ENCODE data around the gene SLC16A3.
"Not testable (repeated sequence)": the region's sequence is repeated elsewhere in the genome, so short reads cannot be mapped to it uniquely, and the experiment has no call there.

The SLC16A3 gene

DNA sequence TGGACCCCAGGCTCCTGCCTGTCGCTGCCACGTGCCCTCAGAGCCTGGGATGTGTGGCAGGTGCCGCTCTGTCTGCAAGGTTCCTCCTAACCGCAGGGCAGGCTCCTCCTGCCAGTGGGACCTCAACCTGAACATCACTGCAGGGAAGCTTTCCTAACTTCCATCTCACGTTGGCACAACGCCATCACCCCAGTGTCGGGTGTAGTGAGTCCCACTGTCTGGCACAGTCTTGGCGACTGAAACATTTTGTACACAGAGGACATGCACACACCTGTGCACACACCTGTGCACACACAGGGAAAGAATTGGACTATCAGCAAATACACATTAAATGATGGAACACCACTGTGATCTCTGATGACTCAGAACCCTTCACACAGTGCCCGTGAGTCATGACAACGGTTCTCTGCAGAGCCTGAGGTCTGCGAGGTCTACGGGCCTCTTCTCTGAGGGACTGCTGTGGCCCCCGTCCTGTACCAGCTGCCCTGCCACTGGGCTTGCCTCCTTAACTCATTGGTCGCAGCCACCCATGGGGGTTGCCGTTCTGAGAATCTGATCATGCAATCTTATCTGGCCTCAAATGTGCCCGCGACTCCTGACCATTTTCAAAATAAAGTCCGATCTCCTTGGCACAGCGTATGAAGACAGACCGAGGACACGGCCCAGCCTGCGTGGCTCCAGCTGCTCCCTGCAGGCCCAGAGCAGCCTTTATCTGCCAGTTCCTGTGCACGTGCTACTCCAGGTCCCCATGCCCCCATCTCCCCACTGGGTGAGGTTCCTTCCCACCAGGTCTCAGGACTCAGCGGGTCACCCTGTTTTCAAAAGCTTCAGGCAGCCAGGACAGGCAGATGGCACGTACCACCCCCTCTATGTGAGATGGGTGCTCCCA is 23.8 kb upstream of the SLC16A3 start:
- DNase-seq (ENCODE audit: low spot score) = no peak

DNA sequence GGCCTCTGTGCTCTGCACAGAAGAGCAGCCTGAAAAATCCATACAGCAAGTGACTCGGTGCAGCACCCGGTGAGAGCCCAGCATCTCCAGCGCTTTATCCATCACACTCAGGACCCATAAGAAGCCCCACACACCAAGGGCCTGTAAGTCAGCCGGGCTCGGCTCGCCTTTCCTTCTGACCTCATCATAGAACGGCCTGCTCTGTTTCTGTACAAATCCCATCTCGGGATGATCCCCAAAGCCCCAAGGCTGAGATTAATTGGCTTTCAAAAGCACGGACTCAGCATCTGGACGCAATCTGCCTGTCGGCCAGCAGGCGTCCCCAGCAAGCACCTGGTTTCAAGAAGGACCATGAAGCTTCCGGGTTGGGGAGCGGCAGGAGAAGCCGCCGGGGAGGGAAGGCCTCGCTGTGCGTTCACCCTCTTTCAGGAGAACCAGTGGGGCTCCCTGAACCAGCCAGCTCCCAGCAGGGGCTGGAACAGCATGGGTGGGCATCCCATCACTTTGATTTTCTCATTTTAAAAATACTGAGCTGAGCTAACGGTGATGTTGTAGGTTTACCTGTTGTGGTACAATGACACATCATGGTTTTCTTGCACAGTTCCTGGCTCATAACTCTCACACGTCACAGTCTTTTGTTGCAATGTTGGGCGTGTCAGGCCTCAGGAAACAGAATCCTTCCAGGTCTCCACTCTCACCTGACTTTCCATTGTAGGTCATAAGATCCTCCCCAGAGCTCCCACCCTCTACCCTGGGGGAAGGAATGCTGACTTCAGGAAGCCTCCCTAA is 22.9 kb upstream of the SLC16A3 start:
- peak; percentile 81 for DNase-seq (ENCODE audit: low spot score)

DNA sequence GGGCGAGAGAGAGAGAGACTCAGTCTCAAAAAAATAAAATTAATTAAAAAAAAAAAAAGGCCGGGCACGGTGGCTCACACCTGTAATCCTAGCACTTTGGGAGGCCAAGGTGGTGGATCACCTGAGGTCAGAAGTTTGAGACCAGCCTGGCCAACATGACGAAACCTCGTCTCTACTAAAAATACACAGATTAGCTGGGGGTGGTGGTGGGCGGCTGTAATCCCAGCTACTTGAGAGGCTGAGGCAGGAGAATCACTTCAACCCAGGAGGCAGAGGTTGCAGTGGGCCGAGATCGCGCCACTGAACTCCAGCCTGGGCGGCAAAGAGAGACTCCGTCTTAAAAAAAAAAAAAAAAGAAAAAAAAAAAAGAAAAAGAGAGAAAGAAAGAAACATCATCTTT is 18.2 kb upstream of the SLC16A3 start:
- DNase-seq (ENCODE audit: low spot score) = not testable (repeated sequence)

DNA sequence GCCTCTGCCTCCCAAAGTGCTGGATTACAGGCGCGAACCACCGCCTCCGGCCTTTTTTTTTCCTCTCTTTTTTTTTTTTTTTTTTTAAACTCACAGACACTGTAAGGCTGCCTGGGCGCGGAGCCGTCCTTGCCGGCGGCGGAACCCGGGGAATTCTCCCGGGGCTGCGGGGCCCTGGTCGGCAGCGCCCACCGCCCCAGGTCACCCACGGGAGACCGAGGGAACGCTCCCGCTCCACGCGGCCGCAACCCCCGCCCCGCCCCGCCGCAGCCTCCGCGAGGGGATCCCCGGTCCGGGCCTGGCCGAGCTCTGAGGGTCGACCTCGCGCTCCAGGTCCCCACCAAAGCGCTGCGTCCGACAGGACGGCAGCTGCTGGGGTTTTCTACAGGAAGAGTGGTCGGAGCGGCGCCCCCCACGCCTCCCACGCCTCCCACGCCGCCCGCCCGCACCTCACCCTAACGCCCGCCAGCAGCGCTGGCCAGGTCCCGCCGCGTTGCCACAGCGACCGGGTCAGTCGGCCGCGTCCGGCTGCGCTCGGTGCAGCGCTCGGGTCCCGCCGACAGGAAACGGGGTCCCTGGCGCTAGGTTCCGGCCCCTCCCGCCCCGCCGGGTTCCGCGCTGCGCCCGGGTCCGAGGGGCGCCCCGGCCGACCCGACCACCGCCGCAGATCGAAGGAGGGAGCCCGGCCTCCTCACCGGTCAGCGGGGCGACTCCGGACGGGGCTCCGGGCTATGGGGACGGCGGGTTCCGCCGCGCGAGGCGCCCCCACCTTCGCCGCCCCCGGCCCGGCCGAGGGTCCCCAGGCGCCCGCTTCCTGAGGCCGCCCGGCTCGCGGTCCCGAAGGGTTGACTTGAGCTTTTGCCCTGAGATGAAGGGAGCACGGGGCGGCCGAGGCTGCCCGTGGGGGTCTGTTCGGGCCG is 16.3 kb upstream of the SLC16A3 start, which contains the start of gene CCDC57:
TSS of gene CCDC57 (minus strand) at position 512 of the 920 bp plus-strand sequence. CDS start 10,898 bp downstream, outside the sequence.
- peak; percentile 88 for DNase-seq (ENCODE audit: low spot score)

DNA sequence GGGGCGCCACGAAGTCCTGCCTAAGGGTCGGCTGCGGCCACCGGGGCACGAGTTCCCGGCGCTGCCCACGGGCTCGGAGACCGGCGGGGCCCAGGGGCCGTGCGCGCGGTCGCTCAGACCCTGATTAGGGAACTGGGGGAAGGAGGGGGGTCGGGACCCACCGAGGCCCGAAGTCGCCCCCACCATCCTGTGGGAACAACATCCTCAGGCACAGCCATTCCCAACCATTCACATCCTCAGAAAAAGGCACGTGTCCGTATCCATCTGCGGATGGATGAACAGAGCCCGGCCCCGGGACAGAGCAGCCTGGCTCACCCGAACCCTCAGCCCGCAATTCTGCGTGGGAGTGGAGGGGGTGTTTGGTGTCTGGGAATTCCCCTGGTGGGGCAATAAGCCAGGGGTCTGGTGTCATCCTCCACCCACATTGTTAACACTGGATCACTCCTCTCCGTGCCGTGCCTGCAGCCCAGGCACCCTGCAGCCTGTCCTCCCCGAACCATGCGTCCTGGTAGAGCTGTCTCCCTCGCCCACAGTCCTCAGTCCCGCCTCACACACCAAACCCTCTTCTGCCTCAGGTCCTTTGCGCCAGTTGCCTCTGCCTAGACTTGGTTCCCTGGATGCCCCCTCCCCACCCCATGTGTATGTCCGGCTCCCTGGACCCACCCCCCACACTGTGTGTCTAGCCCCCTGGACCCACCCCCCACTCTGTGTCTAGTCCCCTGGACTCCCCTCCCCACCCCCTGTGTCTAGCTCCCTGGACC is 15.4 kb upstream of the SLC16A3 start:
- DNase-seq (ENCODE audit: low spot score) = peak; percentile 82

DNA sequence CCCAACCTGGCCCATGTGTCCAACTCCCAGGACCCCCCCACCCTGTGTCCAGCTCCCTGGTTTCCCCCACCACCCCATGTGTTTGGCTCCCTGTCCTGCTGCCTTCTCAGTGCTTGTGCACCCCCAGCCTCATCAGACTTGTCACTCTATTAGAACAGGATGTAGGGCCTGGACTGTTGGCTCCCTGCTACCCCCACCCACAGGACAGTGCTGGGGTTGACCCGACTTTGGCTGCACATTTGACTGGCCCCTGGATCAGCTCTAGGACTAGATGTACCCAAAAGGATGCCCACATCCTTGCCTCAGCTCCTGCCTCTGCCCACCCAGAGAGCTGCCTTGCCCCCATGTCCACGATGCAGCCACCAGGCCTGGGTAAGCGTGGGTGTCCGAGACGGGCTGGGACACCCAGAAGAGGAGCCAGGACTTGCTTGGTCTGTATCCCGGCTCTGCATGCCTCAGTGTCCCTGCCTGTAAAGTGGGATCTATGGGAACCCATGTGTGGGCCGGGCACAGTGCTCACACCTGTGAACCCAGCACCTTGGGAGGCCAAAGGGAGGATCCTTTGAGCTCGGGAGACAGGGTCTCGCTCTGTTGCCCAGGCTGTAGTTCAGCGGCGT is 14.7 kb upstream of the SLC16A3 start:
- no peak for DNase-seq (ENCODE audit: low spot score)

DNA sequence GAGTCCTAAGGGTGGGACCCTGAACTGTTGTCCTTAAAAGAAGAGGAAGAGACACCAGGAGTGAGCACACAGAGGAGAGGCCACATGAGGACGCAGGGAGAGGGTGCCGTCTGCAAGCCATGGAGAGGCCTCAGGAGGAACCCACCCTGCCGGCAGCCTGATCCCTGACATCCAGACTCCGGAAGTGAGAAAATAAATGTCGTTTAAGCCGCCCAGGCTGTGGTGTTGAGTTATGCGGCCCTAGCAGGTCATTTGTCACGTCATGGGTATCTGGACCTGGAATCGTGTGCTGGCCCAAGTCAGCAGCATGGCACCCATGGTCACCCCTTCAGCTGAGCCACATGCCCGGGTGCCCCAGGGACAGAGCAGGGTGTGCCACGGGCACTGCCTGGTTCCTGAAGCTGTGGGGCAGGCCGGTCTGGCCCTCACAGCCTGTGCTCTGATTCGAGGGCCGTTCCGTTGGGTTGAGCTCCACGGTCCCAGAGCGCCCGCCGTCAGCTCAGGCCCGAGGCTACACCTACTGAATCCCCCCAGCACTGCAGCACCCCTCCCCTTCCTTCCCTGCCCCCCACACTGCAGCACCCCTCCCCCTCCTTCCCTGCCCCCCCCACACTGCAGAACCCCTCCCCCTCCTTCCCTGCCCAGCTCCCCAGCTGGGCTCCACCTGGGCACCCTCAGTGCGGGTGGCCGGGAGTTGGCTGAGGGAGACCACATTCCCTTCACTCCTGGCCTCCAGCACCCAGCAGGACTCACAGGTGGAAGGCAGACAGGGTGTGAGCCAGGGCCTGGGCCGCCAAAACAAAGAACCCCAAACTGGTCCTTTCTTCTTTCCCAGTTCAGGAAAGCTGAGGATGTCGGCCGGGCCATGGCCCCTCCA is 13.5 kb upstream of the SLC16A3 start:
- no peak for DNase-seq (ENCODE audit: low spot score)

DNA sequence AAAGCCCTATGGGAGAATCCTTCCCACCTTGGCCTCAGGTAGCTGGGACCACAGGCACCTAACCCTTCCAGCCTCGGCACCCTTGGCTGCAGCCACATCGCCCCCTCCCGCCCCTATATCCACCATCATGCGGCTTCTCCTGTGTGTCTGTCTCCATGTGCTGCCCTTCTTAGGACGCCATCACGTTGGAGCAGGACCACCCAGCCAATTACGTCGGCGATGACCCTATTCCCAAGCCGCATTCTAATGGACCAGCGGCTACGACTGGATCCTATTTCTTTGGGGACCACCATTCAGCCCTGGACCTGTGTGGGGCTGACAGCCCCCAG is 12.9 kb upstream of the SLC16A3 start:
- DNase-seq (ENCODE audit: low spot score) = no peak

DNA sequence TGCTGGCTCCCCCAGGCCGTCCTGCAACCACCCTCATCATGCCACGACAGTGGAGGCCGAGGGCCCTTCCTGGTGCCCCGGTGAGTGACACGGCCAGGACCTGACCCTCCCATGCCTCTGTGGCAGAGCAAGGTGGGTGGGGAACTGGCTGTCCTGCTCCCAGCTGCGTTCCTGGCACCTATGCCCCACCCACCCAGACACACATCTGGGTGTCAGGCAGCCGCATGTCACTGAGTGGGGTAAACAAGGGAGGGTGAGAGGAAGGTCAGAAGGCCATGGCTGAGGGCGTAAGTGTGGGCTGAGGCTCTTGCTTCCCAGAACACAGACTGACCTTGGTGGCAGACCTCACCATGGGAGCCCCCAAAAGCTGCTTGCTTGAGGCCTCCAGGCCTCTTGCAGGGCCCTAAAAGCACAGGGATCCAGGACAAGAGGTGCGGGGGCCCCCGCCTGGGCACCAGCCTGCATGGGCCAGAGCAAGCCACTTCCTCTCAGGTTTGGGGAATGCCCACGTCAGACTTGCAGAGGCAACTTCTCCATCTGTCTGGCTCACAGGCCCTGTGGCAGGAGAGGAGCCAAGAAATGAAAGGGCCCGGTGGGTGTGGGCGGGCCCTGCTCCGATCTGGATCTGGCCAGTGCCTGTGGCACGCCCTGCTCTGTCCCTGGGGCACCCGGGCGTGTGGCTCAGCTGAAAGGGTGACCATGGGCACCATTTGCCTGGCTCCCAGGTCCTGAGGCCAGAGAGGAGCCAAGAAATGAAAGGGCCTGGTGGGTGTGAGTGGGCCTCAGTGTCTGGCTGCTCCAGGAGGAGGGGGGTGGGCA is 12.3 kb upstream of the SLC16A3 start:
- DNase-seq (ENCODE audit: low spot score) = no peak

DNA sequence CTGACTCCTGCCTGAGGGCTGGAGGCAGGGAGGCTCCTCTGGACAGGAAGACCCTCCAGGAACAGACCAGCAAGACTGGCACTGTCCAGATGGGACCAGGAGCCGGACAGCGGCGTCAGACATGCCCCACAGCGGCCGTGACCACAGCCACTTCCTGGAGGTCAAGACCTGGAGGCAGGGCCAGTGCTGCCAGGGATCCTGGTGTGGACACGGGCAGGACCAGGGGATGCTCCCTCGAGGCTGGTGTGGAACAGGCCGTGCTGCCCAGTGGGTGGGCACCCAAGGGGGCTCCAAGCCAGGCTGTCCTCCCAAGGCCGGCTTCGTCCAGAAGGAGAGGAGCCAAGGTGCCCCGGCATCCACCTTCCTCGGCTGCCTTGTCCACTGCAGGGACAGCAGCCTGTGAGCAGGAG is 11.7 kb upstream of the SLC16A3 start:
- DNase-seq (ENCODE audit: low spot score) = no peak

DNA sequence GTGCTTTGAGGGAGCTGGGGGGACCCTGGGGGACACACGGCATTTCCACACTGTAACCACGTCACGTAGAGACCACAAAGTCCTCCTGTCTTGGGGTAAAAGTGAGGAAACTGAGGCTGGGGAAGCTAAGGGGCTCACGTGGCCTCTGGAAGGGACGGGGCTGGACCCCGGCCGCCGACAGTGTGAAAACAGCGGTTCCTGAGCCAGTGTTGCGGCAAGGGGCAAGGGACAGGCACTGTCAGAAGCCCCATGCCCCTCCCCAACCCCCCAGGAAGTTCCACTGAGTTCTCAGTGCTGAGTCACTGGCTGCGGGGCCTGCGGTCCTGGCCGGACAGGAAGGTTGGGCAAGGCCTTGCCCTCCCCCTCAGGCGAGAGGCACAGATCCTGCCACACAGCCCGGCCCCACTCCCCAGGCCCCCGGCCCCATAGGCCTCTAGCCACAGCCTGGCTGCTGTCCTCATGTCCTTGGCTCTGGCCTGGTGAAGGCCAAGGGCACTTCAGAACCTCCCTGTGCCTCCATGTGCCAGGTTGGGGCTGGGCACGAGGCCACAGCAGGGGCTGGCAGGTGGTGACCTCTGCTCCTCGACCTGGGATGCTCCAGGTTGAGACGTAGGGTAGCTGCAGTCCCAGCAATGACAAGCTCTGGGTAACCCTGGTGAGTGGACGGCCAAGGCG is 11.2 kb upstream of the SLC16A3 start:
- no peak for DNase-seq (ENCODE audit: low spot score)

DNA sequence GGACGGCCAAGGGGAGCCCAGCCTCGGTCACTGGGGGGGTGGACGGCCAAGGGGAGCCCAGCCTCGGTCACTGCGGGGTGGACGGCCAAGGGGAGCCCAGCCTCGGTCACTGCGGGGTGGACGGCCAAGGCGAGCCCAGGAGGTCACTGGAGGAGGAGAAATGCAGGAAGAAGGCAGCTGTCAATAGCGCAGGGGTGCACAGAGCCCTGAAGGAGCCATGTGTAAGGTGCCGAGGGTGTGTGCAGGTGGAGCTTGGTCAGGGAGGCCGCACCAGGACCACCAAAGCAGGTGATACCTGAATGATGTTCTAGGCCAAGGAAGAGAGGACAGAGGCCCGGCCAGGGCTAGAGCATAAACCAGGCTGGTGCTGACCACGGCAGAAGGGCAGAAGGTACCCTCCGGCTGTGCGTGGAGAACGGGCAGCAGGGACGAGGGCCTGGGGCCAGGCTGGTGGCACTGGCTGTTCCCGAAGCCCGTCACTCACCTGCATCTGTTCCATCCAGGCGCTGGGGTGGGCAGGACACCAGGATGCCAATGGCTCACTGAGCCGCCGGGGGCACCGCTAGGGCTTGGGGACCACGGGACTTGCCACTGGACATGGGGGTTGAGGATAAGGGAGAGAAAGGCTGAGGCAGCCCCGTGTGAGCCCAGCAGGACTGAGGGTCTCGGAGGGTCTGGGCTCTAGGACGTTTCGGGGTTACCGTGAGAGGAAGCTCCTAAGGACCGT is 10.3 kb upstream of the SLC16A3 start:
- no peak for DNase-seq (ENCODE audit: low spot score)

DNA sequence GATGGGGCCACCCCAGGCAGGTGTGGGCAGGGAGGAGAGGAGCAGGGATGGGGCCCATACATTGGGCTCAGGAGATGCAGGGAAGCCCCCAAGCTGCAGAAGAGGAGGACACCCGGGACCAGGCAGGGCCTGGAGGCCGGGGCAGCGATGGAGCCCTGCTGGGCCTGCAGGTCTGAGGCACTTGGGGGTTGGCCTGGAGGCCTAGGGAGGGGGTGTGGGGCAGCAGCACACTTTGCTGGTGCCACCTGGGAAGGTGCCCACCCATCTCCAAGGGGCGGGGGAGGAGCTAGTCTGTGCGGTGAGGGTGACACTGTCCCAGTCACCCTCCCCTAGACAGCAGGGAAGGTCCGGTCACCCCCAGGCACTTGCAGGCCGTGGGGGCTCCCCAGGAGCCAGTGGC is 9.8 kb upstream of the SLC16A3 start:
- DNase-seq (ENCODE audit: low spot score) = no peak

DNA sequence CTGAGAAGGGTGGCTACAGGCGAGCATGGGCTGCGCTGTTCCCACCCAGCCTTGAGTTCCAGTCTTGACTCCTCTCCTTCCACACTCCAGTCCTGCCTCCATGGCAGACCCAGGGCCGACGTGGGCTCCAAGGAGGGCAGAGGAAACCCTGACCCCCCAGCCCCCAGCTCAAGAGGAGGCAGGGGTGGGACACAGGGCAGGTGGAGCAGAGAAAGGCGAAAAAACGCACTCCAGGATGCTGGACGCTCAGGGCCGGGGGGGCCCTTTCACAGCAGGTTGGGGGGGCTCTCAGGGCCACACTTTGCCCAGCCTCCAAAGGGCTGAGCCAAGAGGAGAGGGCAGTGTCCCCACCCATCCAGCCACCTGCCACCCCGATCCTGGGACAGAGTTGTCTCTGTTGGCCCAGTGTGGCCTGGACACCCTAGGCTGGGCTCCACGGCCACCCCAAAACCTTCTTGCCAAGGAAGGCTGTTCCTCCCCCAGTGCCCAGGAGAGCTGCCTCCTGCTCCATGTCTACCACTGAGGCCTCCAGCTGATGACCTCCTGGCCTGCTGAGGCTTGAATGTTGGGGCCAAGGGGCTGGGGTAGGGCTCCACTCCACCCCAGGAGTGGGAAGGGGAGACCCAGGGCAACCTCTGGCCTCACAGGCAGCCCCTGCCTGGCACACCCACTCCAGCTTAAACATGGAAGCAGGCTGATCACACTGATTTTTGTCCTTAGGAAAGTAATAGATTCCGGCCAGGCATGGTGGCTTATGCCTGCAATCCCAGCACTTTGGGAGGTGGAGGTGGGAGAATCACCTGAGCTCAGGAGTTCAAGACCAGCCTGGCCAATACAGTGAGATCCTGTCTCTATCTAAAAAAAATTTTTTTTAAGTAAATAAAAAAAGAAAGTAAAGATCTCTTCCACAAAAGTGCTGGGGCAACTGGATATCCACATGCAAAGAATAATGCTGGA is 8.8 kb upstream of the SLC16A3 start:
- no peak for DNase-seq (ENCODE audit: low spot score)

DNA sequence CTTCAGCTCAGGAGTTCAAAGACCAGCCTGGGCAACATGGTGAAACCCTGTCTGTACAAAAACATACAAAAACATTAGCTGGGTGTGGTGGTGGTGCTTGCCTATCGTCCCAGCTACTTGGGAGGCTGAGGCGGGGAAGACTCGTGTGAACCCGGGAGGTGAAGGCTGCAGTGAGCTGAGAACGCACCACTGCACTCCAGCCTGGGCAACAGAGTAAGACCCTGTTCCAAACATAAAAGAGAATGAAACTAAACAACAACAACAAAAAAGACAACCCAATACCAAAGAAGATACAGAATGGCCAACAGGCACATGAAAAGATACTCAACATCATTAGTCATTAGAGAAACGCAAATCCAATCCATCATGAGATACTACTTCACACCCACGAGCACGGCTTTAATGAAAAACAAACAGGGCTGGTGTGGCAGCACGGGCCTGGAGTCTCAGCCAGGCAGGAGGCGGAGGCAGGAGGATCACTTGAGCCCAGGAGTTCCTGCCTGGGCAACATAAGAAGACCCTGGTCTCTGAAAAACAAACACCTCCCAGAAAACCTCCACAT is 7.4 kb upstream of the SLC16A3 start:
- DNase-seq (ENCODE audit: low spot score) = no peak

DNA sequence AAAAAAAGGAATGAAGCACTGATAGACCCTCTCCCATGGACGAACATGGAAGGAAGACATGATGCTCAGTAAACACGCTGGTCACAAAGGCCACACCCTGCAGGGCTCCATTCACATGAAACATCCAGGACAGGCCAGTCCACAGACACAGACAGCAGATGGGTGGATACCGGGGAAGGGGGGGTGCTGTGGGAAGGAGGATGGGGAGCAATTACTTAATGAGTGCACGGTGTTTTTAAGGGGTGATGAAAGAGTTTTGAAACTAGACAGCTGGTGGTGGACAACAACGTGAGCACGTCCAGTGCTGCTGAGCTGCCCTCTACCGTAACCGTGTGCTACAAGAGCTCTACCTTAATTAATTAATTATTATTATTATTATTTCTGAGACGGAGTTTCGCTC is 6.0 kb upstream of the SLC16A3 start:
- DNase-seq (ENCODE audit: low spot score) = no peak

All from HuH-7.5 (cell line).